Measurements from ENCODE around the gene UPK1A.
"Not testable (repeated sequence)": the region's sequence is repeated elsewhere in the genome, so short reads cannot be mapped to it uniquely, and the experiment has no call there.

The UPK1A gene

DNA sequence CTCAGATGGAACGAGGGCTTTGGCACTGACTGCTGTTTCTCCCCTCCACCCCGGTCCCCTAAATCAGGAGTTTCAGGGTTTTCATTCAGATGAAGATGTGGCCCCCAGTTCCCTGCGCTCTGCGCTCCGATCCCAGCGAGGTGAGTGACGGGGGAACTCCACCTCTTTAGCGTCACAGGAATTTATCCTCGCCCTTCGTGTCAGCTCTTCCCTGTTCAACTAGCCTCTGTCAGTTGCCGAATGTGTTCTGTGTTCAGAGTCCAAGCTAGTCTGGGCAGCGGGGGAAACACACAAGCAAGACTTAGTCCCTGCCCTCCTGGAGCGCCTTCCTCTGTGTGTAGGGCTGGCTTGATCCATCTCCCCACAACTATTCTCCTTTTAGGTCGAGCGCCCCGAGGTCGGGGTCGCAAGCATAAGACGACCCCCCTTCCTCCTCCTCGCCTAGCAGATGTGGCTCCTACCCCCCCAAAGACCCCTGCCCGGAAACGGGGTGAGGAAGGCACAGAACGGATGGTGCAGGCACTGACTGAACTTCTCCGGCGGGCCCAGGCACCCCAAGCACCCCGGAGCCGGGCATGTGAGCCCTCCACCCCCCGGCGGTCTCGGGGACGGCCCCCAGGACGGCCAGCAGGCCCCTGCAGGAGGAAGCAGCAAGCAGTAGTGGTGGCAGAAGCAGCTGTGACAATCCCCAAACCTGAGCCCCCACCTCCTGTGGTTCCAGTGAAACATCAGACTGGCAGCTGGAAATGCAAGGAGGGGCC, 53.3 kb downstream of the UPK1A start:
- DNase-seq, result no peak

DNA sequence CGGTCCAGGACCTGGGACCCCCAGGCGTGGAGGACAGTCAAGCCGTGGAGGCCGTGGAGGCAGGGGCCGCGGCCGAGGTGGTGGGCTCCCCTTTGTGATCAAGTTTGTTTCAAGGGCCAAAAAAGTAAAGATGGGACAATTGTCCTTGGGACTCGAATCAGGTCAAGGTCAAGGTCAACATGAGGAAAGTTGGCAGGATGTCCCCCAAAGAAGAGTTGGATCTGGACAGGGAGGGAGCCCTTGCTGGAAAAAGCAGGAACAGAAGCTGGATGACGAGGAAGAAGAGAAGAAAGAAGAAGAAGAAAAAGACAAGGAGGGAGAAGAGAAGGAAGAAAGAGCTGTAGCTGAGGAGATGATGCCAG, 53.8 kb downstream of the UPK1A start:
- DNase-seq, result no peak

DNA sequence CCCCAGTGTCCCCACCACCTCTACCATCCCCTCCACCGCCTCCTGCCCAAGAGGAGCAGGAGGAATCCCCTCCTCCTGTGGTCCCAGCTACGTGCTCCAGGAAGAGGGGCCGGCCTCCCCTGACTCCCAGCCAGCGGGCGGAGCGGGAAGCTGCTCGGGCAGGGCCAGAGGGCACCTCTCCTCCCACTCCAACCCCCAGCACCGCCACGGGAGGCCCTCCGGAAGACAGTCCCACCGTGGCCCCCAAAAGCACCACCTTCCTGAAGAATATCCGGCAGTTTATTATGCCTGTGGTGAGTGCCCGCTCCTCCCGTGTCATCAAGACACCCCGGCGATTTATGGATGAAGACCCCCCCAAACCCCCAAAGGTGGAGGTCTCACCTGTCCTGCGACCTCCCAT, 54.3 kb downstream of the UPK1A start:
- DNase-seq, result no peak

DNA sequence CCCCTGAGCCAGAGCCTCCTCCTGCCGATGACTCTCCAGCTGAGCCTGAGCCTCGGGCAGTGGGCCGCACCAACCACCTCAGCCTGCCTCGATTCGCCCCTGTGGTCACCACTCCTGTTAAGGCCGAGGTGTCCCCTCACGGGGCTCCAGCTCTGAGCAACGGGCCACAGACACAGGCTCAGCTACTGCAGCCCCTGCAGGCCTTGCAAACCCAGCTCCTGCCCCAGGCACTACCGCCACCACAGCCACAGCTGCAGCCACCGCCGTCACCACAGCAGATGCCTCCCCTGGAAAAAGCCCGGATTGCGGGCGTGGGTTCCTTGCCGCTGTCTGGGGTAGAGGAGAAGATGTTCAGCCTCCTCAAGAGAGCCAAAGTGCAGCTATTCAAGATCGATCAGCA, 55.1 kb downstream of the UPK1A start:
- no peak for DNase-seq

DNA sequence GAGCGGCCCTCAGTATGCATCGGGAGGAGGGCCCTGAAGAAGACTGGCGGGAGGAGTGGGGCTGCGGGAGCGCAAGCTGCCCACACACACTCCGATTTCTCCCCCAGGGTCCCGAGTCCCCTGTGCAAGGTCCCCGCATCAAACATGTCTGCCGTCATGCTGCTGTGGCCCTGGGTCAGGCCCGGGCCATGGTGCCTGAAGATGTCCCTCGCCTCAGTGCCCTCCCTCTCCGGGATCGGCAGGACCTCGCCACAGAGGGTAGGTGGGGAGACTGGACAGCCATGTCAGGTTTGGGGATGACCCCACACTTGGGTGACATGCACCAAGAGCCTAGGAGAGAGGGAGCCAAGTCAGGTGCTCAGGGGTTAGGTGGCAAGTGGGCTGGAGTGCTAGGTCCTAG, 56.1 kb downstream of the UPK1A start:
- DNase-seq, result no peak

DNA sequence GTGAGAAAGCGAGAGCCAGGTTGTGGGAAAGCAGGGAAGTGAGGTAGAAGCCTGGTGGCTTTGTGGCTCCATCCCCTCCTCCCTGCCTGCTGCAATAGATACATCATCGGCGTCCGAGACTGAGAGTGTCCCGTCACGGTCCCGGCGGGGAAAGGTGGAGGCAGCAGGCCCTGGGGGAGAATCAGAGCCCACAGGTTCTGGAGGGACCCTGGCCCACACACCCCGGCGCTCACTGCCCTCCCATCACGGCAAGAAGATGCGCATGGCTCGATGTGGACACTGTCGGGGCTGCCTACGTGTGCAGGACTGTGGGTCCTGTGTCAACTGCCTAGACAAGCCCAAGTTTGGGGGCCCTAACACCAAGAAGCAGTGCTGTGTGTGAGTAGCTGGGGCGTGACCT, 56.6 kb downstream of the UPK1A start:
- no peak for DNase-seq

DNA sequence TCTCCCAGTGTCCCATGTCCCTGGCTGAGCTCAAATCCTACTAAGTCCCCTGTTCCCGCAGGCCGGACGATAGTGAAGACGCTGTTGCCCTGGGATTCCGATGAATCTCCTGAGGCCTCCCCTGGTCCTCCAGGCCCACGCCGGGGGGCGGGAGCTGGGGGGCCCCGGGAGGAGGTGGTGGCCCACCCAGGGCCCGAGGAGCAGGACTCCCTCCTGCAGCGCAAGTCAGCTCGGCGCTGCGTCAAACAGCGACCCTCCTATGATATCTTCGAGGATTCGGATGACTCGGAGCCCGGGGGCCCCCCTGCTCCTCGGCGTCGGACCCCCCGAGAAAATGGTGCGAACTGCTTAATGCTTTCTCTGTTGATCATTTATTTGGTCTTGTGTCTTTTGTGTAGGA, 57.4 kb downstream of the UPK1A start:
- no peak for DNase-seq

DNA sequence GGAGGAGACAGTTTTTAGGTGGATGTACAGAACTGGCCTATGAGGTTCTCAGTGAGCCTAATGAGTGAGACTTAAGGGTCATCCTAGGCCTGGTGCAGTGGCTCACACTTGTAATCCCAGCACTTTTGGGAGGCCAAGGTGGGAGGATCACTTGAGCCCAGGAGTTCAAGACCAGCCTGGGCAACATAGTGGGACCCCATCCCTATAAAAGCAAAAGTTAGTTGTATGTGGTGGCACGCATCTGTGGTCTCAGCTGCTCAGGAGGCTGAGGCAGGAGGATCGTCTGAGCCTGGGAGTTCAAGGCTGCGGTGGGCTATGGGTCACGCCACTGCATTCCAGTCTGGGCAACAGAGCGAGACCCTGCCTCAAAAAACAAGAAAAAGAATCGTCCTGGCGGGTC, 57.8 kb downstream of the UPK1A start:
- DNase-seq, result not testable (repeated sequence)

DNA sequence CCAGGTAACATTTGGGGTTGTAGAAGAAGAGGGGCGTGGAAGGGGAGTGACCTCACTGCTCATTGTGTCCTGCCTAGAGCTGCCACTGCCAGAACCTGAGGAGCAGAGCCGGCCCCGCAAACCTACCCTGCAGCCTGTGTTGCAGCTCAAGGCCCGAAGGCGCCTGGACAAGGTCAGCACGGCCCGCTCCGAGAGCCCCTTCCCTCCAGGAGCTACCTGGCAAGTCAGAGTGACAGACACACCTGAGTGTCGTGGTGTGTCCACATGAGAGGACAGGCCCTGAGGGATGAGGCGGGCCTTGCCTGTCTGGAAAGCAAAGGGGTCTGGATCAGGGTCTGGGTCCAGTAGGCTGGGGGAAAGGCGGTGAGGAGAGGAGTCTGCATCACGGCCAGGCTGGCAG, 58.2 kb downstream of the UPK1A start:
- no peak for DNase-seq

DNA sequence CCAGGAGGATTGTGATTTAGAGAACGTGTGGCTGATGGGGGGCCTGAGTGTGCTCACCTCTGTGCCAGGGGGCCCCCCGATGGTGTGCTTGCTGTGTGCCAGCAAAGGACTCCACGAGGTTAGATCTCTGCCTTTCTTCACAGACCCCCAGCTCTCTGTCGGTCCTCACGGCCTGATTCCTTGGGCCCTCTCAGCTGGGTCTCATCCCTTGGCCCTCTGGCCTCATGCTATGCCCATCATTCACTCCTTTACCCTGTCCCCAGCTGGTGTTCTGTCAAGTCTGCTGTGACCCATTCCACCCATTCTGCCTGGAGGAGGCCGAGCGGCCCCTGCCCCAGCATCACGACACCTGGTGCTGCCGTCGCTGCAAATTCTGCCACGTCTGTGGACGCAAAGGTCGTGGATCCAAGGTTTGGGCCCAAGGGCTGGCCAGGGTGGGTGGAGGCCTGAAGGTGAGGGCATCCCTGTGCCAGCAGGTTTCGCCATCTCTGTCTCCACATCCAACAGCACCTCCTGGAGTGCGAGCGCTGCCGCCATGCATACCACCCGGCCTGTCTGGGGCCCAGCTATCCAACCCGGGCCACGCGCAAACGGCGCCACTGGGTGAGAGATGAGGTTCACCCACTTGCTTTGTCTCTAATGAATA, 59.0 kb downstream of the UPK1A start:
- no peak for DNase-seq

DNA sequence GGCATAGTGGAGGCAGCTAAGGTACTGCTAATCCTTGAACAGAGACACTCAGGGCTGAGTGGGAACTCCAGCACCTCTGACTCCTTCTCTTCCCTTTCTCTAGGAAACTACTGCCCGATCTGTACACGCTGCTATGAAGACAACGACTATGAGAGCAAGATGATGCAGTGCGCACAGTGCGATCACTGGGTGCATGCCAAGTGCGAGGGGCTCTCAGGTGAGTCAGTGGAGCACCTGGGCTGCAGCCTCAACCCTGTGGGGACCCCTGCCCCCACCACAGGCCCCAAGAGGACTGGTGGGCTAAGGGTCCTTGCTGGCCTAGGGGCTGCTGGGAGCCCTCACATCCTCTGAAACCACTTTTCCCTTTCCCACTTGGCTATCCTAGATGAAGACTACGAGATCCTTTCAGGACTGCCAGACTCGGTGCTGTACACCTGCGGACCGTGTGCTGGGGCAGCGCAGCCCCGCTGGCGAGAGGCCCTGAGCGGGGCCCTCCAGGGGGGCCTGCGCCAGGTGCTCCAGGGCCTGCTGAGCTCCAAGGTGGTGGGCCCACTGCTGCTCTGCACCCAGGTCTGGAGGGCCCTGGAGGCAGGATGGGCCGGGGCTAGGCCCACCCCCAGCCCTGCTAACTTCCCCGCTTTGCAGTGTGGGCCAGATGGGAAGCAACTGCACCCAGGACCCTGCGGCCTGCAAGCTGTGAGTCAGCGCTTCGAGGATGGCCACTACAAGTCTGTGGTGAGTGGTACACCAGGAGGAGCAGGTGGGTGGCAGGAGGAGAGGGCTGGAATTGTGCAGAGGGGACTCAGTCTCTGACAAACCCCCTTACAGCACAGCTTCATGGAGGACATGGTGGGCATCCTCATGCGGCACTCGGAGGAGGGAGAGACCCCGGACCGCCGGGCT, 61.0 kb downstream of the UPK1A start:
- no peak for DNase-seq

All from NCI-H1436 treated with DMSO at 0.1 percent for 48 hours (cell line).